ENCODE results near the gene GALNT2. TPM values are rescaled to one million over a fixed set of nuclear protein-coding genes. Genes with fewer than 3 reads are reported as not detected.

GALNT2 gene
- total and polyA plus RNA-seq, 2 experiments from 2014 or later, result 17.8 to 48.3 TPM

DNA sequence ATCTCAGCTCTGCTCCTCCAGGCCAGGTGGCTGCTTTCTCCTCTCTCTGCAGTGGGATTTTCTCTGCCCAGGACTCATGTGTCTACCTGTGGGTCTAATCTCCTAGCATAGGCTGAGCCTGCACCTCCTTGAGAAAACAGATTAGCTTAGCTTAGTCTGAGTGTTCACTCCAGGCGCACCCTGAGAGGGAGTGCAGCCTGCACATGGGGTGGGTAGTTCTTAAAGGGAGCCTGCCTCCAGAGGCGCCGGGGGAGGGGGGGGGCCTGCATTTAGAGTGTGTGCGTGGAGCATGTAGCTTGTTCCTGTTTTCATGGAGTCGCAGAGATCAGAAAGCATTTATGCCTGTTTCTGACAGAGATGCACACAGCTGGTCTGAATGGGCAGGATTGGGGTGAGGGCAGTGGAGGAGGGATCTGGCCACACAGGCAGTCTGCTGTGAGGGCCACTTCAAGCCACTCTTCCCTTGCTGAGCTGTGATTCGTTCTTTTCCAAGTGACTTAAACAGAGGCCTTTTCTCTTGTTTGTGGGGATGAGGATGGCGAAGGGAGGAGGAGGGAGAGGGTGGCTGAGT lies 45.2 kb downstream of the GALNT2 start:
- Histone ChIP-seq H3K4me2 (peak overlapping the region; percentile 62), H3K36me3 (ENCODE audit: insufficient read depth) (no peaks in the 10 kb centered on the region), H2AFZ (no peak overlapping the region), H3K9me2 (ENCODE audit: insufficient read depth) (no peaks in the 10 kb centered on the region; the same call in 1 of the 2 replicates), H3K4me1 (ENCODE audit: insufficient read depth) (peaks cover 41% of the 10 kb centered on the region), H3K27ac (ENCODE audit: low read depth) (peak overlapping the region; percentile 74), H3K27me3 (ENCODE audit: insufficient read depth) (no peaks in the 10 kb centered on the region), H4K20me1 (replicated peaks; ENCODE audit: insufficient read depth) (no peaks in the 10 kb centered on the region; the same call in 1 of the 2 replicates), H3F3A (replicated peaks; ENCODE audit: low read depth) (0 out of 2 replicates have a peak, but pooled peaks cover 3% of the 10 kb centered on the region), H3K79me2 (replicated peaks; ENCODE audit: insufficient read depth) (peaks cover 77% of the 10 kb centered on the region), H3K4me3 (no peak overlapping the region)
- ATAC-seq, result peak; percentile 57
- Mint-ChIP-seq H3K36me3 (ENCODE audit: low read depth) (peaks cover 4% of the 10 kb centered on the region; the same call in 1 of the 3 replicates), H3K4me1 (peaks cover 54% of the 10 kb centered on the region), H3K27ac (peak overlapping the region; percentile 61), H3K27me3 (ENCODE audit: insufficient read depth, low read depth, poor library complexity) (peaks cover 6% of the 10 kb centered on the region), H3K4me3 (no peak overlapping the region), H3K9me3 (no peaks in the 10 kb centered on the region)
- no peak for TF ChIP-seq ZNF114 (CRISPR knock-in tag; IDR thresholded peaks at IDR 0.05)
- TF ChIP-seq, protein P1, sequence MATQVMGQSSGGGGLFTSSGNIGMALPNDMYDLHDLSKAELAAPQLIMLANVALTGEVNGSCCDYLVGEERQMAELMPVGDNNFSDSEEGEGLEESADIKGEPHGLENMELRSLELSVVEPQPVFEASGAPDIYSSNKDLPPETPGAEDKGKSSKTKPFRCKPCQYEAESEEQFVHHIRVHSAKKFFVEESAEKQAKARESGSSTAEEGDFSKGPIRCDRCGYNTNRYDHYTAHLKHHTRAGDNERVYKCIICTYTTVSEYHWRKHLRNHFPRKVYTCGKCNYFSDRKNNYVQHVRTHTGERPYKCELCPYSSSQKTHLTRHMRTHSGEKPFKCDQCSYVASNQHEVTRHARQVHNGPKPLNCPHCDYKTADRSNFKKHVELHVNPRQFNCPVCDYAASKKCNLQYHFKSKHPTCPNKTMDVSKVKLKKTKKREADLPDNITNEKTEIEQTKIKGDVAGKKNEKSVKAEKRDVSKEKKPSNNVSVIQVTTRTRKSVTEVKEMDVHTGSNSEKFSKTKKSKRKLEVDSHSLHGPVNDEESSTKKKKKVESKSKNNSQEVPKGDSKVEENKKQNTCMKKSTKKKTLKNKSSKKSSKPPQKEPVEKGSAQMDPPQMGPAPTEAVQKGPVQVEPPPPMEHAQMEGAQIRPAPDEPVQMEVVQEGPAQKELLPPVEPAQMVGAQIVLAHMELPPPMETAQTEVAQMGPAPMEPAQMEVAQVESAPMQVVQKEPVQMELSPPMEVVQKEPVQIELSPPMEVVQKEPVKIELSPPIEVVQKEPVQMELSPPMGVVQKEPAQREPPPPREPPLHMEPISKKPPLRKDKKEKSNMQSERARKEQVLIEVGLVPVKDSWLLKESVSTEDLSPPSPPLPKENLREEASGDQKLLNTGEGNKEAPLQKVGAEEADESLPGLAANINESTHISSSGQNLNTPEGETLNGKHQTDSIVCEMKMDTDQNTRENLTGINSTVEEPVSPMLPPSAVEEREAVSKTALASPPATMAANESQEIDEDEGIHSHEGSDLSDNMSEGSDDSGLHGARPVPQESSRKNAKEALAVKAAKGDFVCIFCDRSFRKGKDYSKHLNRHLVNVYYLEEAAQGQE (IDR thresholded peaks at IDR 0.05; ENCODE audit: unreplicated experiment), result no peak
- TF ChIP-seq, protein P2, sequence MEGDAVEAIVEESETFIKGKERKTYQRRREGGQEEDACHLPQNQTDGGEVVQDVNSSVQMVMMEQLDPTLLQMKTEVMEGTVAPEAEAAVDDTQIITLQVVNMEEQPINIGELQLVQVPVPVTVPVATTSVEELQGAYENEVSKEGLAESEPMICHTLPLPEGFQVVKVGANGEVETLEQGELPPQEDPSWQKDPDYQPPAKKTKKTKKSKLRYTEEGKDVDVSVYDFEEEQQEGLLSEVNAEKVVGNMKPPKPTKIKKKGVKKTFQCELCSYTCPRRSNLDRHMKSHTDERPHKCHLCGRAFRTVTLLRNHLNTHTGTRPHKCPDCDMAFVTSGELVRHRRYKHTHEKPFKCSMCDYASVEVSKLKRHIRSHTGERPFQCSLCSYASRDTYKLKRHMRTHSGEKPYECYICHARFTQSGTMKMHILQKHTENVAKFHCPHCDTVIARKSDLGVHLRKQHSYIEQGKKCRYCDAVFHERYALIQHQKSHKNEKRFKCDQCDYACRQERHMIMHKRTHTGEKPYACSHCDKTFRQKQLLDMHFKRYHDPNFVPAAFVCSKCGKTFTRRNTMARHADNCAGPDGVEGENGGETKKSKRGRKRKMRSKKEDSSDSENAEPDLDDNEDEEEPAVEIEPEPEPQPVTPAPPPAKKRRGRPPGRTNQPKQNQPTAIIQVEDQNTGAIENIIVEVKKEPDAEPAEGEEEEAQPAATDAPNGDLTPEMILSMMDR (conservative IDR thresholded peaks at IDR 0.05; ENCODE audit: low read depth in 2 of 2), result no peak
- TF ChIP-seq, protein P3, sequence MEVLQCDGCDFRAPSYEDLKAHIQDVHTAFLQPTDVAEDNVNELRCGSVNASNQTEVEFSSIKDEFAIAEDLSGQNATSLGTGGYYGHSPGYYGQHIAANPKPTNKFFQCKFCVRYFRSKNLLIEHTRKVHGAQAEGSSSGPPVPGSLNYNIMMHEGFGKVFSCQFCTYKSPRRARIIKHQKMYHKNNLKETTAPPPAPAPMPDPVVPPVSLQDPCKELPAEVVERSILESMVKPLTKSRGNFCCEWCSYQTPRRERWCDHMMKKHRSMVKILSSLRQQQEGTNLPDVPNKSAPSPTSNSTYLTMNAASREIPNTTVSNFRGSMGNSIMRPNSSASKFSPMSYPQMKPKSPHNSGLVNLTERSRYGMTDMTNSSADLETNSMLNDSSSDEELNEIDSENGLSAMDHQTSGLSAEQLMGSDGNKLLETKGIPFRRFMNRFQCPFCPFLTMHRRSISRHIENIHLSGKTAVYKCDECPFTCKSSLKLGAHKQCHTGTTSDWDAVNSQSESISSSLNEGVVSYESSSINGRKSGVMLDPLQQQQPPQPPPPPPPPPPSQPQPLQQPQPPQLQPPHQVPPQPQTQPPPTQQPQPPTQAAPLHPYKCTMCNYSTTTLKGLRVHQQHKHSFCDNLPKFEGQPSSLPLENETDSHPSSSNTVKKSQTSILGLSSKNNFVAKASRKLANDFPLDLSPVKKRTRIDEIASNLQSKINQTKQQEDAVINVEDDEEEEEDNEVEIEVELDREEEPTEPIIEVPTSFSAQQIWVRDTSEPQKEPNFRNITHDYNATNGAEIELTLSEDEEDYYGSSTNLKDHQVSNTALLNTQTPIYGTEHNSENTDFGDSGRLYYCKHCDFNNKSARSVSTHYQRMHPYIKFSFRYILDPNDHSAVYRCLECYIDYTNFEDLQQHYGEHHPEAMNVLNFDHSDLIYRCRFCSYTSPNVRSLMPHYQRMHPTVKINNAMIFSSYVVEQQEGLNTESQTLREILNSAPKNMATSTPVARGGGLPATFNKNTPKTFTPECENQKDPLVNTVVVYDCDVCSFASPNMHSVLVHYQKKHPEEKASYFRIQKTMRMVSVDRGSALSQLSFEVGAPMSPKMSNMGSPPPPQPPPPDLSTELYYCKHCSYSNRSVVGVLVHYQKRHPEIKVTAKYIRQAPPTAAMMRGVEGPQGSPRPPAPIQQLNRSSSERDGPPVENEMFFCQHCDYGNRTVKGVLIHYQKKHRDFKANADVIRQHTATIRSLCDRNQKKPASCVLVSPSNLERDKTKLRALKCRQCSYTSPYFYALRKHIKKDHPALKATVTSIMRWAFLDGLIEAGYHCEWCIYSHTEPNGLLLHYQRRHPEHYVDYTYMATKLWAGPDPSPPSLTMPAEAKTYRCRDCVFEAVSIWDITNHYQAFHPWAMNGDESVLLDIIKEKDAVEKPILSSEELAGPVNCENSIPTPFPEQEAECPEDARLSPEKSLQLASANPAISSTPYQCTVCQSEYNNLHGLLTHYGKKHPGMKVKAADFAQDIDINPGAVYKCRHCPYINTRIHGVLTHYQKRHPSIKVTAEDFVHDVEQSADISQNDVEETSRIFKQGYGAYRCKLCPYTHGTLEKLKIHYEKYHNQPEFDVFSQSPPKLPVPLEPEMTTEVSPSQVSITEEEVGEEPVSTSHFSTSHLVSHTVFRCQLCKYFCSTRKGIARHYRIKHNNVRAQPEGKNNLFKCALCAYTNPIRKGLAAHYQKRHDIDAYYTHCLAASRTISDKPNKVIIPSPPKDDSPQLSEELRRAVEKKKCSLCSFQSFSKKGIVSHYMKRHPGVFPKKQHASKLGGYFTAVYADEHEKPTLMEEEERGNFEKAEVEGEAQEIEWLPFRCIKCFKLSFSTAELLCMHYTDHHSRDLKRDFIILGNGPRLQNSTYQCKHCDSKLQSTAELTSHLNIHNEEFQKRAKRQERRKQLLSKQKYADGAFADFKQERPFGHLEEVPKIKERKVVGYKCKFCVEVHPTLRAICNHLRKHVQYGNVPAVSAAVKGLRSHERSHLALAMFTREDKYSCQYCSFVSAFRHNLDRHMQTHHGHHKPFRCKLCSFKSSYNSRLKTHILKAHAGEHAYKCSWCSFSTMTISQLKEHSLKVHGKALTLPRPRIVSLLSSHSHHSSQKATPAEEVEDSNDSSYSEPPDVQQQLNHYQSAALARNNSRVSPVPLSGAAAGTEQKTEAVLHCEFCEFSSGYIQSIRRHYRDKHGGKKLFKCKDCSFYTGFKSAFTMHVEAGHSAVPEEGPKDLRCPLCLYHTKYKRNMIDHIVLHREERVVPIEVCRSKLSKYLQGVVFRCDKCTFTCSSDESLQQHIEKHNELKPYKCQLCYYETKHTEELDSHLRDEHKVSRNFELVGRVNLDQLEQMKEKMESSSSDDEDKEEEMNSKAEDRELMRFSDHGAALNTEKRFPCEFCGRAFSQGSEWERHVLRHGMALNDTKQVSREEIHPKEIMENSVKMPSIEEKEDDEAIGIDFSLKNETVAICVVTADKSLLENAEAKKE (CRISPR knock-in tag; IDR thresholded peaks at IDR 0.05), result no peak
- TF ChIP-seq ETS1 (IDR thresholded peaks at IDR 0.05), result no peak
- TF ChIP-seq ZNF331 (CRISPR knock-in tag; IDR thresholded peaks at IDR 0.05; ENCODE audit: low read depth), result no peak
- TF ChIP-seq CREB1 (CRISPR knock-in tag; IDR thresholded peaks at IDR 0.05; ENCODE audit: low read depth), result no peak
- TF ChIP-seq STAT1 (IDR thresholded peaks at IDR 0.05; ENCODE audit: unreplicated experiment), result no peak
- no peak for TF ChIP-seq EZH2 (IDR thresholded peaks at IDR 0.05; ENCODE audit: low read depth, unreplicated experiment)
- no peak for TF ChIP-seq NANOG (IDR thresholded peaks at IDR 0.05; ENCODE audit: borderline replicate concordance)
- peak; percentile 48 for DNase-seq (ENCODE audit: low spot score)

Measured in GM23338 (cell line).